ENCODE data around the gene ANXA11. TPM values are rescaled to one million over a fixed set of nuclear protein-coding genes. Genes with fewer than 3 reads are reported as not detected.

The ANXA11 gene
- polyA plus RNA-seq, 2 donors, result 155 to 287 TPM

DNA sequence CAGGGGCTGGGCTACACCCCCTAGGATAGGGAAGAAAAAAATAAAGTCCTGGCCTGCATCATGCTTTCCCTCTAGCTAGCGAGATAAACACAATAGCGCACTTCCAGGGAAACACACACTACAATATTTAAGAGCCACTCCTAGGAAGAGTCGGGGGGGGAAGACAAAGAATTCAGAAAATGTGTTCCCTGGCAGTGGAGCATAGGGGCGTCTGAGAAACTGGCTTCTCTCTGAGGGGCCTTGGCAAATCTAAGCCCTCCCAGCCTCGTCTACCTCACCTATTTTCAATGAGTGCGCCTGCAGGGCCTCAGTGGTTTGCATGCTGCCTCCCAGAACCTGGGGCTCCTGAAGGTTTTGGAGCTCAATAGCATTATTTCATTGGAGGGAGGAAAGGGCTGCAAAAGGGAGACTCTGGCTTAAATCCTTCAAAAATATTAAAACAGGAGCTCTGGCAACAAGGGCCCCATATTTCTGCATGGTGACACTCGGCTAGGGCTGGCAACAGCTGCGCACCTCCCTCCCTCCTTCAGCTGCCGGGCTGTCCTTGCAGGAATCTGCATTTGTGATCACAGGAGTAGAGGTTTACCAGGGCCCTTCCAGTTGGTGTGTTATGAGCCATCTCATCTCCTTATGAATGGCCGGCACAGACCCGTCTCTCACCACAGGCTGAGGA lies 10.8 kb downstream of the ANXA11 start:
- Histone ChIP-seq H3K27me3 (ENCODE audit: control insufficient read depth in 1 of 2, insufficient read depth in 2 of 2, low read length in 2 of 2) (no peaks in the 10 kb centered on the region), H3K4me3 (ENCODE audit: low read depth in 1 of 2, low read length in 2 of 2) (no peak overlapping the region), H3K9me3 (ENCODE audit: control insufficient read depth in 2 of 2, insufficient read depth in 1 of 2, low read depth in 1 of 2, low read length in 1 of 2) (no peaks in the 10 kb centered on the region), H3K36me3 (ENCODE audit: control insufficient read depth in 2 of 2, insufficient read depth in 2 of 2, low read length in 1 of 2) (peaks cover 0 to 7% of the 10 kb centered on the region in 2 donors), H3K27ac (ENCODE audit: low read depth in 2 of 2, low read length in 1 of 2) (peak overlapping the region in 1 of 2 donors; percentile 64), H3K4me1 (ENCODE audit: control insufficient read depth in 2 of 2, insufficient read depth in 2 of 2, low read length in 1 of 2) (peaks cover 4 to 19% of the 10 kb centered on the region in 2 donors)
- WGBS, 2 donors, result 66 to 83% methylated on average over 11 of the region's 11 CpGs

DNA sequence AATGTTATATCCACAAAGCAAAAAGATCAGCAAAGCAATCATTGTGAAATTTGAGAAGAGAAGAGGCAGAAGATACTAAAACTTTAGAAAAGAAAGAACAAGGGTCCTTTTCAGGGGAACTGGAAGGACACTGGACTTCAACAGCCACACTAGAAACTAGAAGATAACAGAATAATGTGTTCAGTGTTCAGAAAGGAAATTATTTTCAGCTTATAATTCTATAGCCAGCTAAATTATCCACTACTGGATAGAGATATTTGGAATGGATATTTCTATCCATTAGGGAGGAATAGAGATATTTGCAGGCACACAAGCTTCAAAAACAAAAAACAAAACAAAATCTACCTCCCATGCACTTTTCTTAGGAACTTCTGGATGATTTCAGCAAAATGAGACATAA lies 12.8 kb downstream of the ANXA11 start:
- Histone ChIP-seq H3K27ac (ENCODE audit: low read depth in 2 of 2, low read length in 1 of 2) (no peak overlapping the region), H3K36me3 (ENCODE audit: control insufficient read depth in 2 of 2, insufficient read depth in 2 of 2, low read length in 1 of 2) (peaks cover 0 to 7% of the 10 kb centered on the region in 2 donors), H3K4me3 (ENCODE audit: low read depth in 1 of 2, low read length in 2 of 2) (no peak overlapping the region), H3K4me1 (ENCODE audit: control insufficient read depth in 2 of 2, insufficient read depth in 2 of 2, low read length in 1 of 2) (peaks cover 9 to 22% of the 10 kb centered on the region in 2 donors), H3K9me3 (ENCODE audit: control insufficient read depth in 2 of 2, insufficient read depth in 1 of 2, low read depth in 1 of 2, low read length in 1 of 2) (no peaks in the 10 kb centered on the region), H3K27me3 (ENCODE audit: control insufficient read depth in 1 of 2, insufficient read depth in 2 of 2, low read length in 2 of 2) (no peaks in the 10 kb centered on the region)

DNA sequence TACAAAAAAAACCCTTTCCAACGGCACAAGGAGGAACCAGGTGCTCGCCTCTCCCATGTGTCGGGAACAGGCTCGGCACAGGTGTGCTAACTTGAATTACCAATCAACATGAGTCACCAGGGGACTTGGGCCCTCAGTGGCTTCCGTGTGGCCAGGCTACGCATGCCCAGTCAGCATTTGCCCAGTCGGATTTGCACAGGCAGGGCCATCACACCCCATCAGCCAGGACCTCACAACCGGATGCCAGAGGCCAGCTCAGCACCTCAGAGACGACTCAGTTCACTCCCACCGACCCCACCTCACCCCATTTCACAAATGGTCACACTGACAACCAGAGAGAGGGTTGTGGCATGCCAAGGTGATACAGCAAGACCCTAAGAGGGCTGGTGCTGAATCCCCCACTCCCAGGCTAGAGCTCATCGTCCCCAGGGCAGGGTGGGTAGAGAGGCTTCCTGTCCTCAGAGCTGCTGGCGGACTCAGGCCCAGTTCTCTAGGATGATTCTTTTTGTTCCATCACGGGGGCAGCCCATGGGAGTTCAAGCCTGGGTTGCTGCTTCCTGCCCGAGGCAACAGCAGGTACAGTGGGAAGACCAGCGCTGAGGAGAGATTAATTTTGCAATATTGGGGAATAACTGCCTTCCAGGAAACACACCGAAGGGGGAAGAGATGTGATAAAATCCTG lies 13.6 kb downstream of the ANXA11 start:
- 61 to 67% methylated on average over 16 of the region's 16 CpGs for WGBS, 2 donors
- H3K27me3 ChIP-seq (ENCODE audit: control insufficient read depth in 1 of 2, insufficient read depth in 2 of 2, low read length in 2 of 2), result no peaks in the 10 kb centered on the region
- peaks cover 0 to 7% of the 10 kb centered on the region in 2 donors for H3K36me3 ChIP-seq (ENCODE audit: control insufficient read depth in 2 of 2, insufficient read depth in 2 of 2, low read length in 1 of 2)
- no peak overlapping the region for H3K4me3 ChIP-seq (ENCODE audit: low read depth in 1 of 2, low read length in 2 of 2)
- peak overlapping the region; percentile 73 to 87 for H3K27ac ChIP-seq (ENCODE audit: low read depth in 2 of 2, low read length in 1 of 2)
- H3K4me1 ChIP-seq (ENCODE audit: control insufficient read depth in 2 of 2, insufficient read depth in 2 of 2, low read length in 1 of 2), result peaks cover 12 to 23% of the 10 kb centered on the region in 2 donors
- H3K9me3 ChIP-seq (ENCODE audit: control insufficient read depth in 2 of 2, insufficient read depth in 1 of 2, low read depth in 1 of 2, low read length in 1 of 2), result no peaks in the 10 kb centered on the region

DNA sequence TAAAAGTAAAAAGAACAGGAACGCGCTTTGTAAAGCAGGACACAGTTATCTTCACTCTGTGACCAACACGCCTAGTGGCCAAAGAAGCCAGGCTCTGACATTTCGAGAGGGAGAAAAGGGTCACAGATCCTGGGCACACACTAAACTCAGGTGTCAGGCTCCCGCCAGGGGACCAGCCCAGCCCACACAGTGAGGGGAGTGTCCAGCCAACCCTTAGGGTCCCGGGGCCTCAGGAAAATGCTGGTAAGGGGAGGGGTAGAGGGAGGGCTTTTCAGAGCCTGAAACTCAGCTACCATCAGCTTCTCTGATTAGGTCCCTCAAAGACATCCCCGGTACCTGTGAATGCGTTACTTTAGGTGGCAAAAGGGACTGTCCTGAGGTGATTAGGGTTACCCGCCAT lies 16.6 kb downstream of the ANXA11 start:
- no peaks in the 10 kb centered on the region for H3K9me3 ChIP-seq (ENCODE audit: control insufficient read depth in 2 of 2, insufficient read depth in 1 of 2, low read depth in 1 of 2, low read length in 1 of 2)
- no peaks in the 10 kb centered on the region for H3K36me3 ChIP-seq (ENCODE audit: control insufficient read depth in 2 of 2, insufficient read depth in 2 of 2, low read length in 1 of 2)
- H3K4me3 ChIP-seq (ENCODE audit: low read depth in 1 of 2, low read length in 2 of 2), result no peak overlapping the region
- no peak overlapping the region for H3K27ac ChIP-seq (ENCODE audit: low read depth in 2 of 2, low read length in 1 of 2)
- WGBS, 2 donors, result 92 to 93% methylated on average over 9 of the region's 9 CpGs
- H3K27me3 ChIP-seq (ENCODE audit: control insufficient read depth in 1 of 2, insufficient read depth in 2 of 2, low read length in 2 of 2), result no peaks in the 10 kb centered on the region
- peaks cover 8 to 23% of the 10 kb centered on the region in 2 donors for H3K4me1 ChIP-seq (ENCODE audit: control insufficient read depth in 2 of 2, insufficient read depth in 2 of 2, low read length in 1 of 2)

DNA sequence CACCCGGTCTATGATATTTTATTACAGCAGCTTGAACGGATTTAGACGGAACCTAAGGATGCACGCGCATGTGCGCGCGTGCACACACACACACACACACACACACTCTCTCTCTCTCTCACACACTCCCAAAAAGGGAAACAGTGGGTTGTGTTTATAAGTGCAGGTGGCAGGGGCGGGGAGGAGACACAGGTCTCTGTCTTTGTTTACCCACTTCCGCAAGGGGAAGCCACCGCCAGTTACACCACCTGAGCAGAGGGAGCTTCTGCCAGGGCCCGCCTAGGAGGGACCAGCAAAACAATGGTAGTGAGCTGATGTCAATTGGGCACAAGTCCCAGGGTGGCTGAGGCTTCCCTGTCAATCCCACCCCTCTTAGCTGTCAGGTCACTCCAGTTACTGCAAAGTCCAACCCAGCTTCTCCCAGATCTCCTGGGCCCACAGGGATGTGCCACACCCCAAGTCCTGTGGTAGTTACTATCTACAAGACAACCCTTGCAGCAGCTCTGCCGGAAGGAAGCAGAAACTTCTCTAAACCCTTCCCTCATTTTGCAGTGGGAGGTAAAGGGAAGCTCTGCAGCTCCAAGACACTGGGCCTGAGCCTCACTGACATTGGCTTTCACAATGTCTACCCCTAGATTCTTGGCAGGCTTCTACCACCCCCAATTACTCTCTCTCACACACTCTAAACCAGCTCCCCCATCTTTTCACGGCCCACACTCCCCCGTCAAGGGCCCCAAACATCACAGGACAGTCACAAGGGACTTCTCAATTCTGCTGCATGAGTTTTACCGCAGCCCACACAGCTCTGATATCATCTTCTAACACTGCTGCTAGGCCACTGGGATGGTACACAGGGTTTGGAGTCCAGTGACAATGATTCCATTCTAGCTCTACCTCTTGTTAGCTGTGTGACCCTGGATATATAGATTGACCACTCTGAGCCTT lies 17.6 kb downstream of the ANXA11 start:
- H3K27me3 ChIP-seq (ENCODE audit: control insufficient read depth in 1 of 2, insufficient read depth in 2 of 2, low read length in 2 of 2), result no peaks in the 10 kb centered on the region
- peaks cover 13 to 32% of the 10 kb centered on the region in 2 donors for H3K4me1 ChIP-seq (ENCODE audit: control insufficient read depth in 2 of 2, insufficient read depth in 2 of 2, low read length in 1 of 2)
- 57 to 60% methylated on average over 16 of the region's 16 CpGs for WGBS, 2 donors
- H3K4me3 ChIP-seq (ENCODE audit: low read depth in 1 of 2, low read length in 2 of 2), result no peak overlapping the region
- peak overlapping the region; percentile 38 to 51 for H3K27ac ChIP-seq (ENCODE audit: low read depth in 2 of 2, low read length in 1 of 2)
- H3K36me3 ChIP-seq (ENCODE audit: control insufficient read depth in 2 of 2, insufficient read depth in 2 of 2, low read length in 1 of 2), result peaks cover 0 to 2% of the 10 kb centered on the region in 2 donors
- no peaks in the 10 kb centered on the region for H3K9me3 ChIP-seq (ENCODE audit: control insufficient read depth in 2 of 2, insufficient read depth in 1 of 2, low read depth in 1 of 2, low read length in 1 of 2)

DNA sequence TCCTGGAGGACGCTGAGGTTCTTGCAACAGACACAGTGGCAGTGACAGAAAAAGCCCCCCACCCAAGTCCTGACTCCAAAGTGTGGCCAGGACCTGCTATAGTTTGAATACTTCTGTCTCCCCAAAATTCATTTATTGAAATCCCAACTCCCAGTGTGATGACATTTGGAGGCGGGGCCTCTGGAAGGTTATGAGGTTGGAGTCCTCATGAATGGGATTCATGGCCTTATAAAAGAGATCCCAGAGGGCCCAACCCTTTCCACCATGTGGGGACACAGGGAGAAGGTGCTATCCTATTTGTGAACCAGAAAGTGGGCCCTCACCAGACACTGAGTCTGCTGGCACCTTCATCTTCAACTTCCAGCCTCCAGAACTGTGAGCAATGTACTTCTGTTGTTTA lies 18.3 kb downstream of the ANXA11 start:
- peaks cover 0 to 2% of the 10 kb centered on the region in 2 donors for H3K36me3 ChIP-seq (ENCODE audit: control insufficient read depth in 2 of 2, insufficient read depth in 2 of 2, low read length in 1 of 2)
- H3K9me3 ChIP-seq (ENCODE audit: control insufficient read depth in 2 of 2, insufficient read depth in 1 of 2, low read depth in 1 of 2, low read length in 1 of 2), result no peaks in the 10 kb centered on the region
- H3K27me3 ChIP-seq (ENCODE audit: control insufficient read depth in 1 of 2, insufficient read depth in 2 of 2, low read length in 2 of 2), result no peaks in the 10 kb centered on the region
- WGBS, 2 donors, result 95 to 98% methylated on average over 2 of the region's 2 CpGs
- H3K4me3 ChIP-seq (ENCODE audit: low read depth in 1 of 2, low read length in 2 of 2), result no peak overlapping the region
- H3K27ac ChIP-seq (ENCODE audit: low read depth in 2 of 2, low read length in 1 of 2), result peak overlapping the region in 1 of 2 donors; percentile 51
- peaks cover 13 to 32% of the 10 kb centered on the region in 2 donors for H3K4me1 ChIP-seq (ENCODE audit: control insufficient read depth in 2 of 2, insufficient read depth in 2 of 2, low read length in 1 of 2)

DNA sequence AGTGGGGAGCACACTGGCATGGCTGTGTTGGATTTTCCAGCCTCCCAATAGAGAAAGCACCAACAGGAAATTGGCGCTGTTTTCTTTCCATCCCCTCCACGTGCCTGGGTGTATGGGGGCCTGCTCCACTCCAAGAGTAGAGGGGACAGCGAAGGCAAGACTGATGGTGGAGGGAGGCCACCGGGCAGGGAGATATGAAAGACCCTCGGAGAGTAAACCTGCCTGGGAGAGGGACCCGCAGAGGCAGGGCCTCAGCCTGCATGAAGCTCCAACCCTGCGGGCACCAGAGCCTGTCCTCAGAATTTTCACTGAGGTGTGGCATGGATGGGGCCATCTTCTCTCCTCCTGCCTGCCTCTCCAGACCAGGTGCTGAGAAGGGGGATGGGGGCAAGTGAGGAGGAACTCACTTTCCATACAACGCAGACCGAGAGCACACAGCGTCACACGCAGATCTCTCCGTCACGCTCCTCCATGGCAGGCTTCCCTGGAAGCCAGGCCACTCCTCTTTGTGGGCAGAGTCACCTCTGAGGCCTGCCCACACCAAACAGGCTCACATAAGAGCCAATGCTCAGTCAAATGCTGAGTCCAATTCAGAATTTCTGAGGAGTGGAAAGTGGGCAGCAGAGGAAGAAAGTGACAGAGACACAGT lies 18.8 kb downstream of the ANXA11 start:
- Histone ChIP-seq H3K36me3 (ENCODE audit: control insufficient read depth in 2 of 2, insufficient read depth in 2 of 2, low read length in 1 of 2) (peaks cover 0 to 2% of the 10 kb centered on the region in 2 donors), H3K27ac (ENCODE audit: low read depth in 2 of 2, low read length in 1 of 2) (peak overlapping the region in 1 of 2 donors; percentile 34), H3K9me3 (ENCODE audit: control insufficient read depth in 2 of 2, insufficient read depth in 1 of 2, low read depth in 1 of 2, low read length in 1 of 2) (no peaks in the 10 kb centered on the region), H3K4me3 (ENCODE audit: low read depth in 1 of 2, low read length in 2 of 2) (no peak overlapping the region), H3K27me3 (ENCODE audit: control insufficient read depth in 1 of 2, insufficient read depth in 2 of 2, low read length in 2 of 2) (no peaks in the 10 kb centered on the region), H3K4me1 (ENCODE audit: control insufficient read depth in 2 of 2, insufficient read depth in 2 of 2, low read length in 1 of 2) (peaks cover 13 to 26% of the 10 kb centered on the region in 2 donors)
- 72 to 85% methylated on average over 13 of the region's 13 CpGs for WGBS, 2 donors

DNA sequence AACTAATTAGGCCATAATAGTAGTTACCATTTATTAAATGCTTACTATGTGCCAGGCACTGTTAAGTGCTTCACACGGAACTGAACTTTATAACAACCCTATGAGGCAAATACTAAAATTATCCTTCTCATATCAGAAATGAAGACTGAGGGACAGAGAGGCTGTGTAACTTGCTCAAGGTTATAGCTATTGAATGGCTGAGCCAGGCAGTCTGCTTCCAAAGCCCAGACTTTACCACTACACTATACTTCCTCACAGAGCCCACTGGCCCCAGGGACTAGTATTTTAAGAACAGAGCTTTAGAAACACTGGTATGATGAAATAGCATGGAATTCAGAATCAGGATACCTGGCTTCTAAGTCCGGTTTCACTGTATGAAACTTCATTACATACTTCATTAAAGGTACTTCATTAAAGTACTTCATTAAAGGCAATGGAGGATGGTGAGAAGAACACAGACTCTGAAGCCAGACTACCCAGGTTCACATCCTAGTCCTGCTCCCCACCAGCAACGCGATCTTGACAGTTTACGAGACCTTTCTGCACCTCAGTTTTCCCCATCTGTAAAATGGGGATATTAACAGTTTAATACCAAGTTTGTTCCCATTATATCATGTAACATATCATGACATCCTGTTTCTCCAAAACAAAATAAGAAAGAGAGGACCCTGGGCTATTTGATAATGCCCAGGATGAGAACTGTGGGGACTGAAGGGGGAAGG lies 19.6 kb downstream of the ANXA11 start:
- Histone ChIP-seq H3K27ac (ENCODE audit: low read depth in 2 of 2, low read length in 1 of 2) (no peak overlapping the region), H3K4me1 (ENCODE audit: control insufficient read depth in 2 of 2, insufficient read depth in 2 of 2, low read length in 1 of 2) (peaks cover 13 to 25% of the 10 kb centered on the region in 2 donors), H3K27me3 (ENCODE audit: control insufficient read depth in 1 of 2, insufficient read depth in 2 of 2, low read length in 2 of 2) (no peaks in the 10 kb centered on the region), H3K4me3 (ENCODE audit: low read depth in 1 of 2, low read length in 2 of 2) (no peak overlapping the region), H3K9me3 (ENCODE audit: control insufficient read depth in 2 of 2, insufficient read depth in 1 of 2, low read depth in 1 of 2, low read length in 1 of 2) (no peaks in the 10 kb centered on the region), H3K36me3 (ENCODE audit: control insufficient read depth in 2 of 2, insufficient read depth in 2 of 2, low read length in 1 of 2) (peaks cover 0 to 2% of the 10 kb centered on the region in 2 donors)
- WGBS, 2 donors, result 79 to 85% methylated on average over 5 of the region's 5 CpGs
